Fibroblast of lung (primary cell): ENCODE measurements around the gene MRPL9. TPM values are rescaled to one million over a fixed set of nuclear protein-coding genes. Genes with fewer than 3 reads are reported as not detected.

Source experiments
- DNase-seq, 2 donors: peaks; one replicate each; pipeline versions ENCODE4 v3.0.0 to v3.0.0-alpha.2; 2010; ENCODE audit warnings: low read depth in 2 of 2
- H2AFZ ChIP-seq: 2 replicates; pipeline ENCODE4 v1.5.1; 2012; ENCODE audit warnings: low read length, control low read depth, inconsistent platforms
- H3K27ac ChIP-seq: 2 replicates; pipeline ENCODE4 v1.5.1; 2011; ENCODE audit warnings: low read length, control low read depth; ENCODE audit not compliant: insufficient read depth
- H3K27me3 ChIP-seq: 2 replicates; pipeline ENCODE4 v1.5.1; 2011; ENCODE audit warnings: mild to moderate bottlenecking, low read length; ENCODE audit not compliant: control insufficient read depth, insufficient read depth
- H3K36me3 ChIP-seq: 2 replicates; pipeline ENCODE4 v1.5.1; 2011; ENCODE audit warnings: low read length; ENCODE audit not compliant: control insufficient read depth, insufficient read depth
- H3K4me1 ChIP-seq: 2 replicates; pipeline ENCODE4 v1.5.1; 2011; ENCODE audit warnings: low read length; ENCODE audit not compliant: control insufficient read depth, insufficient read depth; ENCODE audit errors: extremely low read depth
- H3K4me2 ChIP-seq: 2 replicates; pipeline ENCODE4 v1.5.1; 2011; ENCODE audit warnings: low read length, control low read depth; ENCODE audit not compliant: insufficient read depth; ENCODE audit errors: extremely low read depth
- H3K4me3 ChIP-seq, 4 experiments: fragments of 200-600 bp in 1 of 4; sonication (generic) in 1 of 4; replicated peaks in 1 of 4; 2 replicates each; pipeline ENCODE4 v1.5.1; 2011 to 2016; ENCODE audit warnings: low read length in 4 of 4, low read depth in 3 of 4, mild to moderate bottlenecking in 3 of 4, control low read depth in 2 of 4, inconsistent platforms in 1 of 4, mixed read lengths in 1 of 4; ENCODE audit not compliant: insufficient read depth in 1 of 4; ENCODE audit errors: control extremely low read depth in 1 of 4
- H3K79me2 ChIP-seq: 2 replicates; pipeline ENCODE4 v1.5.1; 2012; ENCODE audit warnings: mild to moderate bottlenecking, low read length, inconsistent platforms; ENCODE audit not compliant: control insufficient read depth, insufficient read depth
- H3K9ac ChIP-seq: 2 replicates; pipeline ENCODE4 v1.5.1; 2011; ENCODE audit warnings: mild to moderate bottlenecking, low read length, control low read depth; ENCODE audit not compliant: insufficient read depth
- H3K9me3 ChIP-seq: 2 replicates; pipeline ENCODE4 v1.5.1; 2012; ENCODE audit warnings: low read depth, low read length; ENCODE audit not compliant: control insufficient read depth, insufficient read depth
- H4K20me1 ChIP-seq: 2 replicates; pipeline ENCODE4 v1.5.1; 2011; ENCODE audit warnings: low read length; ENCODE audit not compliant: control insufficient read depth, insufficient read depth; ENCODE audit errors: extremely low read depth
- CTCF ChIP-seq, 2 donors: IDR thresholded peaks in 1 of 2; conservative IDR thresholded peaks in 1 of 2; 1 replicate in 1 of 2; 2 replicates in 1 of 2; pipeline ENCODE4 v1.5.1; 2011 to 2012; ENCODE audit warnings: low read length in 2 of 2, control low read depth in 1 of 2, inconsistent platforms in 1 of 2, low read depth in 1 of 2, mild to moderate bottlenecking in 1 of 2
- EZH2 ChIP-seq: IDR thresholded peaks from 2 replicates; pipeline ENCODE4 v1.5.1; 2012; ENCODE audit warnings: low read length, control low read depth, mild to moderate bottlenecking; ENCODE audit errors: missing control alignments
- polyA plus RNA-seq, 2 donors: library from polyadenylated mRNA; depleted of rRNA in 1 of 2; stranded (reverse) in 1 of 2; unstranded in 1 of 2; fragments of >200 nt; gene quantifications; 2 replicates each; pipeline ENCODE4 v1.2.1, GENCODE V29; 2011 to 2012; ENCODE audit warnings: missing spikeins in 1 of 2
- total RNA-seq: library from RNA; depleted of rRNA; stranded (reverse); fragments of >200 nt; gene quantifications from 2 replicates; pipeline ENCODE4 v1.2.1, GENCODE V29; 2014

The MRPL9 gene
- total and polyA plus RNA-seq, 2 donors (not counting 1 experiment from before 2014, with no cell fraction given), result 58.3 to 86.5 TPM

DNA sequence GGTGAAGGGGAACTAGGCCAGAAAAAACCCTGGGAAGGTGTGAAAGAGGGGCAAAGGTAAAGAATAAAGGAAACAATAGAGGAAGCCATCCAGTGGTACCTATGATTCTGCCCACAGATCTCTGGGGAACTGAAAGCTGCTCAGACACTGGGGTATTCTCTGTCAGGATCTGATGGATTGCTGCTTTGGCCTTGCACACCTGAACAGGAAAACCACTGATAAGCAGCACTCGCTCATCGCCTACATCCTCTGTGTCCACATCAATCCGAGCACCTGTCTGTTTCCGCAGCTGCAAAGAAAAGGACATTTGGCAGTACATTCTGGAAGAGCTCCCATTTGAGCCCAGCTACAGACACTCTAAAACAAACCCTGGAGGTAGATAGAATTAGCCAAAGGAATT is 16.6 kb upstream of the MRPL9 start:
- Histone ChIP-seq H2AFZ (no peak overlapping the region), H3K9me3 (no peaks in the 10 kb centered on the region), H3K4me3 (no peak overlapping the region), H4K20me1 (no peaks in the 10 kb centered on the region), H3K9ac (no peak overlapping the region), H3K79me2 (no peaks in the 10 kb centered on the region), H3K4me1 (no peaks in the 10 kb centered on the region), H3K4me2 (no peak overlapping the region), H3K36me3 (no peaks in the 10 kb centered on the region), H3K27ac (no peak overlapping the region), H3K27me3 (peaks cover 5% of the 10 kb centered on the region)
- DNase-seq, result no peak
- TF ChIP-seq CTCF (conservative IDR thresholded peaks at IDR 0.05 in 1 of 2, IDR thresholded peaks at IDR 0.05 in 1 of 2; ENCODE audit: low read depth in 1 of 2, low read length in 2 of 2) (no peak), EZH2 (no peak)

DNA sequence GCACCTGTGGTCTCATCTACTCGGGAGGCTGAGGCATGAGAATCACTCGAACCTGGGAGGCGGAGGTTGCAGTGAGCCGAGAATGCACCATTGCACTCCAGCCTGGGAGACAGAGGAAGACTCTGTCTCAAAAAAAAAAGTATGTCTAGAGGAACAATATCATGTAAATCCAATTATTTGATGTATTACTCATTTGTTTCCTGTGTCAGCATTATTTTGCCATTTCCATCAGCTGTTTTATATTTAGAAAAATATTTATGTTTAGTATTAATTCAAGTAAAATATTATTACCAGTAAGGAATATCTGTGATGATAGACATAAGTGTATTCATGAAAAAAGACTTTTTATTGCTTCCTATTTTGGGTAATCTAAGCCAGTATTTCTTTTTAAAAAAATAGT is 14.0 kb upstream of the MRPL9 start:
- Histone ChIP-seq H3K9me3 (no peaks in the 10 kb centered on the region), H3K4me2 (no peak overlapping the region), H3K4me3 (no peak overlapping the region), H3K4me1 (no peaks in the 10 kb centered on the region), H3K36me3 (no peaks in the 10 kb centered on the region), H3K9ac (no peak overlapping the region), H2AFZ (no peak overlapping the region), H3K27ac (no peak overlapping the region), H4K20me1 (no peaks in the 10 kb centered on the region), H3K79me2 (no peaks in the 10 kb centered on the region), H3K27me3 (no peaks in the 10 kb centered on the region)
- DNase-seq, result no peak
- TF ChIP-seq CTCF (conservative IDR thresholded peaks at IDR 0.05 in 1 of 2, IDR thresholded peaks at IDR 0.05 in 1 of 2; ENCODE audit: low read depth in 1 of 2, low read length in 2 of 2) (no peak), EZH2 (no peak)

- Histone ChIP-seq H3K4me1 (no peaks in the 10 kb centered on the region), H3K4me3 (no peak overlapping the region), H3K36me3 (no peaks in the 10 kb centered on the region), H2AFZ (no peak overlapping the region), H3K4me2 (no peak overlapping the region), H3K9ac (no peak overlapping the region), H3K27me3 (no peaks in the 10 kb centered on the region), H3K27ac (no peak overlapping the region), H4K20me1 (no peaks in the 10 kb centered on the region), H3K9me3 (no peaks in the 10 kb centered on the region), H3K79me2 (no peaks in the 10 kb centered on the region)
- TF ChIP-seq CTCF (conservative IDR thresholded peaks at IDR 0.05 in 1 of 2, IDR thresholded peaks at IDR 0.05 in 1 of 2; ENCODE audit: low read depth in 1 of 2, low read length in 2 of 2) (no peak), EZH2 (no peak)
- DNase-seq, result no peak
These were observed 13.4 kb upstream of the MRPL9 start for GRCh38 chr1:151776665-151777062.
